AG09309 (cell line): ENCODE measurements around the gene SCAPER.

Experiments used
- DNase-seq: peaks from one replicate; pipeline ENCODE4 v3.0.0-alpha.2; 2010; ENCODE audit warnings: low read depth
- H3K4me3 ChIP-seq: 2 replicates; pipeline ENCODE4 v1.5.1; 2011; ENCODE audit warnings: mild to moderate bottlenecking, low read depth, low read length, moderate library complexity; ENCODE audit not compliant: control insufficient read depth
- TF ChIP-seq, protein P1 (sequence below): IDR thresholded peaks from 2 replicates; pipeline ENCODE4 v1.5.1; 2011; ENCODE audit warnings: mild to moderate bottlenecking, low read depth, low read length, inconsistent platforms; ENCODE audit not compliant: insufficient read depth, control insufficient read depth; ENCODE audit errors: missing control alignments

Gene SCAPER

DNA sequence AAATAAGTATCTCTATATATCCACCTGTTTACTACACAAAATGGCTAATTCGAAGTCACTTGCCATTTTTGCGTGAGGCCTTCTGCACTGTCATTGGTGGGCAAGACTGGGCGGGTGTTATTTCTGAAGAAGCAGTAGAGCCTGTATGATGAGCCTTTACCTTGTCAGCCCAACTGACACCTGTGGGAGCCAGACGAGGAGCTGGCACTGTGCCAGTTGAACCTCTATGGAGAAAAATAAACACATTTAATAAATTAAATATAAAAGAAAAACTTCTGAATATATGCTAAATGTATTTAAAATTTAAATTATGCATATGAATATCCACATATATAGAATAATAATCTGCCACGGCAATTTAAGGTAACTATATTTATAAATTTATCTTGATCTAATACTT is 109.9 kb downstream of the SCAPER start:
- TF ChIP-seq, protein P1, sequence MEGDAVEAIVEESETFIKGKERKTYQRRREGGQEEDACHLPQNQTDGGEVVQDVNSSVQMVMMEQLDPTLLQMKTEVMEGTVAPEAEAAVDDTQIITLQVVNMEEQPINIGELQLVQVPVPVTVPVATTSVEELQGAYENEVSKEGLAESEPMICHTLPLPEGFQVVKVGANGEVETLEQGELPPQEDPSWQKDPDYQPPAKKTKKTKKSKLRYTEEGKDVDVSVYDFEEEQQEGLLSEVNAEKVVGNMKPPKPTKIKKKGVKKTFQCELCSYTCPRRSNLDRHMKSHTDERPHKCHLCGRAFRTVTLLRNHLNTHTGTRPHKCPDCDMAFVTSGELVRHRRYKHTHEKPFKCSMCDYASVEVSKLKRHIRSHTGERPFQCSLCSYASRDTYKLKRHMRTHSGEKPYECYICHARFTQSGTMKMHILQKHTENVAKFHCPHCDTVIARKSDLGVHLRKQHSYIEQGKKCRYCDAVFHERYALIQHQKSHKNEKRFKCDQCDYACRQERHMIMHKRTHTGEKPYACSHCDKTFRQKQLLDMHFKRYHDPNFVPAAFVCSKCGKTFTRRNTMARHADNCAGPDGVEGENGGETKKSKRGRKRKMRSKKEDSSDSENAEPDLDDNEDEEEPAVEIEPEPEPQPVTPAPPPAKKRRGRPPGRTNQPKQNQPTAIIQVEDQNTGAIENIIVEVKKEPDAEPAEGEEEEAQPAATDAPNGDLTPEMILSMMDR = no peak
- H3K4me3 ChIP-seq = no peak overlapping the region
- DNase-seq = no peak

DNA sequence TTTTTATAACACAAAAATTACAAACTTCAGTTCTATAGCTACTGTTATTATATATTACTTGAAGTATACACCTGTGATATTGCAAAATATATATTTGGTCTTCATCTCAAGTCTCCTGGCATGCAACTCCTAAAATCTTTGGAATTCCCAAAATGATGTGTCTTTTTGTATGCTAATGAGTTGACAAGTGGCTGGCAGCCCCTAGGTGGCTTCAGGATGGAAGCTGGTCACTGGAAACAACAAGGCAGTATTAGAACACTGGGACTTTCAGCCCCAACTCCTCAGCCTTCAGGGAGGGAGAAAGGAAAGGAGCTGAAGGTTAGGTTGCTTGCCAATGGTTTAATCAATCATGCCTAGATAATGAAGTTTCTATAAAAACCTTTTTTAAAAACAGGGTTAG is 112.0 kb downstream of the SCAPER start:
- no peak overlapping the region for H3K4me3 ChIP-seq
- no peak for DNase-seq
- TF ChIP-seq, protein P1 = no peak

DNA sequence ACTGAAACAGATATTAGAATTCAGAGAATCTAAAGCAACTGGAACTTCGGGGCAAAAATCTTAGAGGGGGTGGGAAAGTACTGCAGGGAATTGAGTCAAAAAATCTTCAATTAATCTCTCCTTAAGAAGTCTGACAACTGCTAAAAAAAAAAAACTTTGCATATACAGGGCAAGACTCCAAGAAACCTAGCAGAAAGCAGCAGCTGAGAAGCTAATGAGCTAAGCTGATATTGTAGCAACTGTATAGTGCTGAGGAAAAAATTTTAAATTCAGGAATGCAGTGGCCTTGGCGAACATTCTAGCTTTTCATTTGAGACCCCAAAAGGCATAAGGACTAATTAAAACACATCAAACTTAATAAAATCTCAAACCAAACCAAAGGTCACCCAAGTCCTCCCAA is 113.6 kb downstream of the SCAPER start:
- no peak for DNase-seq

DNA sequence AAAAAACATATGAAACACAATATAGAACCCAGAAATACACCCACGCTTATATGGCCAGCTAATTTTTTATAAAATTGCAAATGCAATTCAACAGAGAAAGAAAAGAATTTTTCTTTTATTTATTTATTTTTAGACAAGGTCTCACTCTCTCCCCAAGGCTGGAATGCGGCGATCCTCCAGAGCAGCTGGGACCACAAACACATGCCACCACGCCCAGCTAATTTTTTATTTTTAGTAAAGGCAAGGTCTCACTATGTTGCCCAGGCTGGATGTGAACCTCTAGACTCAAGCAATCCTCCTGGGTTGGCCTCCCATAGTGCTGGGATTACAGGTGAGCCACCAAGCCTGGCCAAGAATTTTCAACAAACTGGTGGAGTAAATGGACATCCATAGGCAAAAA is 117.9 kb downstream of the SCAPER start:
- no peak for DNase-seq
- TF ChIP-seq, protein P1 = no peak
- H3K4me3 ChIP-seq = no peak overlapping the region

More for the DNA sequence above, 113.6 kb downstream of the SCAPER start:
- no peak overlapping the region for H3K4me3 ChIP-seq
- TF ChIP-seq, protein P1 = no peak

DNA sequence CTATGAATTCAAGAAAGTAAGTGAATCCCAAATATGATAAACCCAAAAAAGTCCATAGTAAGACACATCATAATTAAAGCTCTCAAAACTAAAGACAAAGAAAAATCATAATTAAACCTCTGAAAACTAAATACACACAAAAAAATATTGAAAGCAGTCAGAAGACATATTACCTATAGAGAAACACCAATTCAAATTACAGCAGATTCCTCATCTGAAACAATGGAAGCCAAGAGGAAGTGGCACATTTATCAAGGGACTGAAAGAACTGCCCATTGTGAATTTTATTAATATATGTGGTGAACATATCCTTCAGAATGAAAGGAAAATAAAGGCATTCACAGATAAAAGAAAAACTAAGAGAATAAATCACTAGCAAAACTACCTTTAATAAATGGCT is 128.2 kb downstream of the SCAPER start:
- TF ChIP-seq, protein P1 = no peak
- no peak for DNase-seq
- no peak overlapping the region for H3K4me3 ChIP-seq

DNA sequence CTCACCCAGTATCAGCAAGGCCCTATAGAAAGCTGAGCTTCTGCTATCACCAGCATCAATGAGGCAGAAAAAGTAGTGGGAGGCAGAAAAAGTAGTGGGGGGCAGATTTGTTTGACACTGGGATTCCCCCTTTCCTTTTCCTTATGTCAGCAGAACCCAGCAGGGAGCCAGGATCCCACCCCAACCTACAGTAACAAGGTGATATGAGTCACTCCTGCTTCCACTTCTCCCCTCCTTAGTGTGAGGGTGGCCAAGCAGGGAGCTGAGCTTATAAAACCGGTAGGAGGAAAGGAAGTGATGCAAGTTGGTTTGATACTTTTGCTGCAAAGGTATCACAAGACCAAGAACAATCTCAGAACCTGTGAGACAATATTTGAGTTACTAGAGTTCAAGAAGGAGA is 128.7 kb downstream of the SCAPER start:
- TF ChIP-seq, protein P1 = no peak
- no peak for DNase-seq
- no peak overlapping the region for H3K4me3 ChIP-seq

DNA sequence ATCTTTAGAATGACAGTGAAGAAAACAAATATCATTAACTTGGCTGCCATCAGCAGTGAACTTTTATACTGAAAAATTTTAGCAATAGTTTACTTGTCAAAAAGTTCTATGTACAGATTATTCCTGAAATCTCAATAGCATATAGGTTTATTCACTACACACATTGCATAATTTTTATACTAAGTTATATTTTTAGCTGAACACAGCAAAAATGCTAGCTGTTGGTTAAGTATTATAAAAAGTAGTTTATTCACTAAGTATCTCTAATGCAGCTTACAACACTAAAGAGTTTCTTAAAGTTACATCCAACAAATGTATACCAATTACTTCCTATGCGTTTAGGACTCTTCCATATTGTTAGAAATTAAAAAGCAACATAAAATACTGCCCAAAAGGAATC is 131.9 kb downstream of the SCAPER start:
- no peak overlapping the region for H3K4me3 ChIP-seq
- TF ChIP-seq, protein P1 = no peak
- no peak for DNase-seq
